CD4-positive, alpha-beta T cell (primary cell): ENCODE data around the gene MEGF11. TPM values are rescaled to one million over a fixed set of nuclear protein-coding genes. Genes with fewer than 3 reads are reported as not detected.

Source experiments
- ATAC-seq: fragments of 200-7000 bp; cut with Tn5 transposase; one replicate; pipeline ENCODE4 v1.10.0; 2022; ENCODE audit warnings: mild to moderate bottlenecking; ENCODE audit not compliant: poor library complexity
- CTCF ChIA-PET: fragments of 350-600 bp; sonication (Branson Sonifier 250); formaldehyde crosslinking; loops from one replicate; lab custom pipeline; 2021; ENCODE audit warnings: antibody characterized with exemption, inconsistent platforms; lab: Charles Lee
- POLR2A ChIA-PET: fragments of 350-600 bp; sonication (Branson Sonifier 250); formaldehyde crosslinking; loops from one replicate; lab custom pipeline; 2021; ENCODE audit warnings: antibody characterized with exemption, inconsistent platforms; lab: Charles Lee
- DNase-seq, 14 experiments: peaks; one replicate each; pipeline ENCODE4 v3.0.0-alpha.2; 2013 to 2020; ENCODE audit warnings: mixed read lengths in 2 of 14
- H3K27ac ChIP-seq, 2 donors: one replicate each; pipeline versions ENCODE4 v1.5.1 to v1.7.0; 2013; ENCODE audit warnings: low read length in 2 of 2, low read depth in 1 of 2, mild to moderate bottlenecking in 1 of 2
- H3K27me3 ChIP-seq, 2 experiments: 1 replicate in 1 of 2; 2 replicates in 1 of 2; pipeline versions ENCODE4 v1.6.1 to v1.7.0; 2013; ENCODE audit warnings: low read length in 2 of 2, control low read depth in 1 of 2, mild to moderate bottlenecking in 1 of 2, moderate library complexity in 1 of 2; ENCODE audit not compliant: insufficient read depth in 2 of 2, control insufficient read depth in 1 of 2
- H3K36me3 ChIP-seq: one replicate; pipeline ENCODE4 v1.6.1; 2013; ENCODE audit warnings: low read length, control low read depth; ENCODE audit not compliant: insufficient read depth
- H3K4me1 ChIP-seq: one replicate; pipeline ENCODE4 v1.6.1; 2013; ENCODE audit warnings: low read length, control low read depth; ENCODE audit not compliant: insufficient read depth
- H3K4me3 ChIP-seq: one replicate; pipeline ENCODE4 v1.5.1; 2013; ENCODE audit warnings: mild to moderate bottlenecking, low read length, moderate library complexity
- H3K9me3 ChIP-seq, 2 experiments: 1 replicate in 1 of 2; 2 replicates in 1 of 2; pipeline versions ENCODE4 v1.6.1 to v1.7.0; 2013; ENCODE audit warnings: low read length in 2 of 2, mild to moderate bottlenecking in 2 of 2, control low read depth in 1 of 2, moderate library complexity in 1 of 2; ENCODE audit not compliant: control insufficient read depth in 1 of 2, insufficient read depth in 1 of 2
- H3K27ac Mint-ChIP-seq: one replicate; pipeline ENCODE4 v1.8.0; 2020; ENCODE audit warnings: mixed read lengths
- H3K27me3 Mint-ChIP-seq: one replicate; pipeline ENCODE4 v1.8.0; 2021; ENCODE audit warnings: mixed read lengths
- H3K36me3 Mint-ChIP-seq: one replicate; pipeline ENCODE4 v1.8.0; 2021; ENCODE audit warnings: low read depth, mixed read lengths
- H3K4me1 Mint-ChIP-seq: one replicate; pipeline ENCODE4 v1.8.0; 2021; ENCODE audit warnings: low read depth, mixed read lengths
- H3K4me3 Mint-ChIP-seq: one replicate; pipeline ENCODE4 v1.8.0; 2020; ENCODE audit warnings: mild to moderate bottlenecking, mixed read lengths
- H3K9me3 Mint-ChIP-seq: one replicate; pipeline ENCODE4 v1.8.0; 2020; ENCODE audit warnings: mixed read lengths
- intact Hi-C, 2 experiments: fragments of 100-400 bp; cut with DNase I in 1 of 2; cut with micrococcal nuclease in 1 of 2; formaldehyde crosslinking; loops; one replicate each; pipeline versions ENCODE4 v1.15.1 to v1.9.0; 2023 to 2025; cut with DNase I, micrococcal nuclease
- total RNA-seq, 174 experiments: library from RNA in 2 of 174; stranded (reverse) in 2 of 174; gene quantifications; one replicate each; pipeline ENCODE4 v1.2.3 and lab custom pipeline; 2021 to 2026
- TF ChIP-seq, protein P1 (sequence below): fragments of 200-600 bp; IDR thresholded peaks from one replicate; pipeline ENCODE4 v1.8.0; 2022; ENCODE audit warnings: antibody characterized with exemption, mild to moderate bottlenecking

The MEGF11 gene
- total RNA-seq, 2 experiments from 2014 or later = not detected

DNA sequence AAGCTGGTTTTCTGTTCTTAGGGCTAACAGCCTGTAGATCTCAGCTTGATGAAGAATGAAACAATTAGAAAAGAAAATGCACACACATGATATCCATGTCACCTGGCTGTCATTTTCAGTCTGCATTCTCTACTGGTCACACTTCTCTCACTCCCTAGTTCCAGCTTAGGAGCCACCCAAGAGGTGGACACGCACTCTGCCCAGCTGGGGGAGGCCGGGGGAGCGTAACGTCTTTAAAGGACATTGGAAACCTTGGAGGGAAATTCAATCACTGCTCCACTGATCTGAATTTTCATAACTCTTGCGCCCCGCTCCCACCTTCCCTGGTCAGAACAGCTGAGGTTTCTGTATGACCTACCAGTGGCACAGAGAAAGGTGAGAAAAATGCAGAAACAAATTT lies 304.5 kb downstream of the MEGF11 start:
- no peaks in the 10 kb centered on the region for H3K36me3 ChIP-seq
- Mint-ChIP-seq H3K36me3 (no peaks in the 10 kb centered on the region), H3K4me1 (no peaks in the 10 kb centered on the region), H3K27ac (no peak overlapping the region), H3K27me3 (no peaks in the 10 kb centered on the region), H3K9me3 (no peaks in the 10 kb centered on the region), H3K4me3 (no peak overlapping the region)
- H3K27me3 ChIP-seq = no peaks in the 10 kb centered on the region
- H3K9me3 ChIP-seq = no peaks in the 10 kb centered on the region
- TF ChIP-seq, protein P1, sequence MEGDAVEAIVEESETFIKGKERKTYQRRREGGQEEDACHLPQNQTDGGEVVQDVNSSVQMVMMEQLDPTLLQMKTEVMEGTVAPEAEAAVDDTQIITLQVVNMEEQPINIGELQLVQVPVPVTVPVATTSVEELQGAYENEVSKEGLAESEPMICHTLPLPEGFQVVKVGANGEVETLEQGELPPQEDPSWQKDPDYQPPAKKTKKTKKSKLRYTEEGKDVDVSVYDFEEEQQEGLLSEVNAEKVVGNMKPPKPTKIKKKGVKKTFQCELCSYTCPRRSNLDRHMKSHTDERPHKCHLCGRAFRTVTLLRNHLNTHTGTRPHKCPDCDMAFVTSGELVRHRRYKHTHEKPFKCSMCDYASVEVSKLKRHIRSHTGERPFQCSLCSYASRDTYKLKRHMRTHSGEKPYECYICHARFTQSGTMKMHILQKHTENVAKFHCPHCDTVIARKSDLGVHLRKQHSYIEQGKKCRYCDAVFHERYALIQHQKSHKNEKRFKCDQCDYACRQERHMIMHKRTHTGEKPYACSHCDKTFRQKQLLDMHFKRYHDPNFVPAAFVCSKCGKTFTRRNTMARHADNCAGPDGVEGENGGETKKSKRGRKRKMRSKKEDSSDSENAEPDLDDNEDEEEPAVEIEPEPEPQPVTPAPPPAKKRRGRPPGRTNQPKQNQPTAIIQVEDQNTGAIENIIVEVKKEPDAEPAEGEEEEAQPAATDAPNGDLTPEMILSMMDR = no peak
- no peak for DNase-seq
- ChIA-PET CTCF (no interaction called here), POLR2A (no interaction called here)
- H3K4me3 ChIP-seq = no peak overlapping the region
- intact Hi-C loops = no loop called here
- H3K27ac ChIP-seq = no peak overlapping the region
- no peaks in the 10 kb centered on the region for H3K4me1 ChIP-seq
- ATAC-seq = no peak

DNA sequence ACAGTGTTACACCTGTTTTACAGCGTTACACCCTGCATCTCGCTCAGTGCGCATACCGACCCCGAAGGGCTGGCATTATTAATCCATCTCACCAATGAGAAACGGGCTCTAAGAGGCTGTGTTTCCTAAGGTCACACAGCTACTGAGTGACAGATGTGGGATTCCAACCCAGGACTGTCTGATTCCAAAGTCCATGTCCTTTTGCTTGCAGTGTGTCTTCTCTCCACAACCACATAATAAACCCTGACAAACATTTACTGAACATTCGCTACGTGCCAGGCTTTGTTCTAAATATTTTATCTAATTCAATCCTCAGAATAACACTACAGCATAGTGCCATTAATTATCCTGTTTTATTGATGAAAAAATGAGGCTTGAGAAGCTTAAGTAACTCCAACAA lies 305.2 kb downstream of the MEGF11 start:
- Mint-ChIP-seq H3K4me1 (no peaks in the 10 kb centered on the region), H3K27me3 (no peaks in the 10 kb centered on the region), H3K27ac (no peak overlapping the region), H3K36me3 (no peaks in the 10 kb centered on the region), H3K4me3 (no peak overlapping the region), H3K9me3 (no peaks in the 10 kb centered on the region)
- Histone ChIP-seq H3K4me3 (no peak overlapping the region), H3K9me3 (no peaks in the 10 kb centered on the region), H3K4me1 (no peaks in the 10 kb centered on the region), H3K27ac (no peak overlapping the region), H3K36me3 (no peaks in the 10 kb centered on the region), H3K27me3 (no peaks in the 10 kb centered on the region)
- no peak for ATAC-seq
- TF ChIP-seq, protein P1 = no peak
- intact Hi-C loops = no loop called here
- CTCF ChIA-PET = no interaction called here
- no peak for DNase-seq
- POLR2A ChIA-PET = no interaction called here

DNA sequence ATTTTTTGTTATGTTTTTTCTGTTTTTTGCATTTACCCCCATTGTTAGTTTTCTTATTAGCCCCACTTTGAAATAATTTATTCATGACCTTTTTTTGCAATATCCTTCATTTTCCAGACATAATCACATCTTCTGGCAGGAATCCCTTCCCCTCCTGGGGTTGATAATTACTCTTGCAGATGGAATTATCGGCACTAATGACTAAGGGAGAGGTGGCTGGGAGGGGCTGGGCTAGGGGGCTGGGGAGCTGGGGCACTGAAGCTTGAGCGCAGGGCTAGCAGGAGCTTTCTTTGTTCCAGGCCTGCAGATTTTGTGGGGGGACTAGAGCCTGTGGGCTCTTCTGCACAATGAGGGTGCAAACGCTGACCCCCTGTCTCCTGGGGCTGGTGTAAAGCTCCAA lies 306.5 kb downstream of the MEGF11 start:
- H3K27me3 Mint-ChIP-seq = no peaks in the 10 kb centered on the region
- POLR2A ChIA-PET = no interaction called here
- intact Hi-C loops = no loop called here

More for the DNA sequence above, 306.5 kb downstream of the MEGF11 start:
- CTCF ChIA-PET = no interaction called here
- no peak overlapping the region for H3K4me3 Mint-ChIP-seq
- H3K4me1 ChIP-seq = peaks cover 4% of the 10 kb centered on the region
- H3K36me3 Mint-ChIP-seq = no peaks in the 10 kb centered on the region
- H3K27ac Mint-ChIP-seq = no peak overlapping the region
- no peaks in the 10 kb centered on the region for H3K9me3 Mint-ChIP-seq
- no peaks in the 10 kb centered on the region for H3K36me3 ChIP-seq
- H3K27ac ChIP-seq = no peak overlapping the region
- H3K27me3 ChIP-seq = no peaks in the 10 kb centered on the region
- peaks cover 6% of the 10 kb centered on the region for H3K4me1 Mint-ChIP-seq
- TF ChIP-seq, protein P1 = no peak
- no peak for ATAC-seq
- no peaks in the 10 kb centered on the region for H3K9me3 ChIP-seq
- H3K4me3 ChIP-seq = no peak overlapping the region
- DNase-seq = no peak
